Caco-2 (cell line): ENCODE results near the gene GPR161. TPM values are rescaled to one million over a fixed set of nuclear protein-coding genes. Genes with fewer than 3 reads are reported as not detected.

Experiments
- BruUV-seq: library from RNA; stranded (reverse); fragments of 400-500 nt; replicated peaks from 2 replicates; lab custom pipeline; 2021; lab: Mats Ljungman, UMichigan
- CTCF ChIA-PET: fragments of 300-600 bp; sonication (Branson Sonifier 250); formaldehyde crosslinking; loops from one replicate; lab custom pipeline; 2022; ENCODE audit warnings: antibody characterized with exemption; lab: Charles Lee
- POLR2A ChIA-PET: fragments of 300-600 bp; sonication (Branson Sonifier 250); formaldehyde crosslinking; loops from one replicate; lab custom pipeline; 2022; ENCODE audit warnings: antibody characterized with exemption; lab: Charles Lee
- DNase-seq, 2 experiments: peaks; one replicate each; pipeline versions ENCODE4 v3.0.0 to v3.0.0-alpha.2; 2020 to 2022
- H3K27me3 ChIP-seq: replicated peaks from 2 replicates; pipeline ENCODE4 v1.6.0; 2011; ENCODE audit warnings: low read length; ENCODE audit not compliant: control insufficient read depth, insufficient read depth
- H3K36me3 ChIP-seq: 2 replicates; pipeline ENCODE4 v1.5.1; 2011; ENCODE audit warnings: low read length; ENCODE audit not compliant: control insufficient read depth, insufficient read depth
- H3K4me1 ChIP-seq: fragments of 250-450 bp; sonication (Bioruptor Pico); 2 replicates; pipeline ENCODE4 v1.5.1; 2020; ENCODE audit warnings: mild to moderate bottlenecking
- H3K4me3 ChIP-seq: 2 replicates; pipeline ENCODE4 v1.5.1; 2011; ENCODE audit warnings: low read depth, mild to moderate bottlenecking, control low read depth, low read length
- H3K9me3 ChIP-seq: fragments of 250-450 bp; sonication (Bioruptor Pico); 2 replicates; pipeline ENCODE4 v1.5.1; 2020; ENCODE audit warnings: mild to moderate bottlenecking, moderate library complexity
- H3K27ac Mint-ChIP-seq: one replicate; pipeline ENCODE4 v1.8.0; 2022; ENCODE audit warnings: mixed read lengths; ENCODE audit not compliant: unreplicated experiment
- H3K27me3 Mint-ChIP-seq: one replicate; pipeline ENCODE4 v1.8.0; 2022; ENCODE audit warnings: mixed read lengths; ENCODE audit not compliant: insufficient read depth, unreplicated experiment
- H3K36me3 Mint-ChIP-seq: one replicate; pipeline ENCODE4 v1.8.0; 2022; ENCODE audit warnings: mild to moderate bottlenecking, mixed read lengths; ENCODE audit not compliant: insufficient read depth, unreplicated experiment
- H3K4me1 Mint-ChIP-seq: one replicate; pipeline ENCODE4 v1.8.0; 2022; ENCODE audit warnings: low read depth, mixed read lengths; ENCODE audit not compliant: unreplicated experiment
- H3K4me3 Mint-ChIP-seq: one replicate; pipeline ENCODE4 v1.8.0; 2022; ENCODE audit warnings: mild to moderate bottlenecking, moderate library complexity, mixed read lengths; ENCODE audit not compliant: unreplicated experiment
- H3K9me3 Mint-ChIP-seq: one replicate; pipeline ENCODE4 v1.8.0; 2022; ENCODE audit warnings: mixed read lengths; ENCODE audit not compliant: unreplicated experiment
- CTCF ChIP-seq, 2 experiments: fragments of 200-600 bp in 1 of 2; IDR thresholded peaks; 1 replicate in 1 of 2; 2 replicates in 1 of 2; pipeline versions ENCODE4 v1.5.1 to v1.8.0; 2011 to 2022; ENCODE audit warnings: antibody characterized with exemption in 1 of 2, control low read depth in 1 of 2, inconsistent platforms in 1 of 2, low read depth in 1 of 2, low read length in 1 of 2, mild to moderate bottlenecking in 1 of 2, moderate library complexity in 1 of 2; ENCODE audit not compliant: insufficient read depth in 1 of 2, severe bottlenecking in 1 of 2, unreplicated experiment in 1 of 2
- intact Hi-C: fragments of 100-400 bp; cut with micrococcal nuclease; formaldehyde crosslinking; loops from one replicate; pipeline ENCODE4 v1.10.0; 2022; ENCODE audit not compliant: unreplicated experiment
- total RNA-seq: library from RNA; stranded (reverse); gene quantifications from 2 replicates; pipeline ENCODE4 v1.2.3, GENCODE V29; 2022

GPR161 gene
- total RNA-seq, 1 experiment from 2014 or later: 38.2 TPM

GRCh38 chr1:168179438-168180147 is 42.9 kb upstream of the GPR161 start:
- peak overlapping the region; percentile 91 for H3K4me3 ChIP-seq
- no peak overlapping the region for H3K27ac Mint-ChIP-seq
- CTCF ChIA-PET: interaction anchor here (0.6 to 1.1 kb wide), 3 partner anchors 24 to 142 kb away, joined by 3 to 5 read pairs (median 4); partner anchors contain the start of gene SFT2D2
- H3K4me1 ChIP-seq: peaks cover 5% of the 10 kb centered on the region; the same call in 1 of the 2 replicates
- H3K27me3 Mint-ChIP-seq: no peaks in the 10 kb centered on the region
- no peaks in the 10 kb centered on the region for H3K27me3 ChIP-seq
- H3K4me3 Mint-ChIP-seq: no peak overlapping the region
- H3K36me3 ChIP-seq: no peaks in the 10 kb centered on the region
- H3K4me1 Mint-ChIP-seq: peaks cover 6% of the 10 kb centered on the region
- no peak for TF ChIP-seq CTCF (IDR thresholded peaks at IDR 0.05; ENCODE audit: insufficient read depth in 1 of 2, low read depth in 1 of 2, low read length in 1 of 2, severe bottlenecking in 1 of 2, unreplicated experiment in 1 of 2)
- intact Hi-C loops: loop anchor here (2.0 kb wide), 2 partner anchors 45 to 55 kb away; no protein-coding TSS in a partner anchor
- H3K9me3 Mint-ChIP-seq: no peaks in the 10 kb centered on the region
- no peaks in the 10 kb centered on the region for H3K9me3 ChIP-seq
- peak in 1 of 2 experiments; percentile 4 for DNase-seq
- no peaks in the 10 kb centered on the region for H3K36me3 Mint-ChIP-seq
- POLR2A ChIA-PET: no interaction called here
- BruUV-seq: no TSS peak

- DNase-seq: peak; percentile 97 to 98
- Mint-ChIP-seq H3K36me3 (no peaks in the 10 kb centered on the region), H3K4me1 (peaks cover 3% of the 10 kb centered on the region), H3K9me3 (peaks cover 3% of the 10 kb centered on the region), H3K27me3 (no peaks in the 10 kb centered on the region), H3K4me3 (no peak within 1 kb of the TSS), H3K27ac (no peak within 1 kb of the TSS)
- H3K4me1 ChIP-seq: peaks cover 5% of the 10 kb centered on the region; the same call in 1 of the 2 replicates
- intact Hi-C loops: loop anchor here (1.0 to 2.0 kb wide), 6 partner anchors 33 to 143 kb away; partner anchors contain the start of gene GPR161
- peak within 1 kb of the TSS; percentile 91 for H3K4me3 ChIP-seq
- CTCF ChIA-PET: interaction anchor here (0.6 to 1.1 kb wide), 2 partner anchors 23 to 143 kb away, joined by 3 to 5 read pairs; no protein-coding TSS in a partner anchor
- peak; percentile 81 to 85 for TF ChIP-seq CTCF (IDR thresholded peaks at IDR 0.05; ENCODE audit: insufficient read depth in 1 of 2, low read depth in 1 of 2, low read length in 1 of 2, severe bottlenecking in 1 of 2, unreplicated experiment in 1 of 2)
- H3K27me3 ChIP-seq: no peaks in the 10 kb centered on the region
- TSS peak; percentile 56 for BruUV-seq
- H3K9me3 ChIP-seq: no peaks in the 10 kb centered on the region
- POLR2A ChIA-PET: no interaction called here
- H3K36me3 ChIP-seq: no peaks in the 10 kb centered on the region
Measured at GRCh38 chr1:168178638-168179437, 42.1 kb upstream of the GPR161 start, which contains the start of gene TIPRL. TSS of gene TIPRL (plus strand) at chr1:168178962. CDS start at chr1:168179078, 116 bp downstream.

GRCh38 chr1:168178227-168178637 is 41.5 kb upstream of the GPR161 start:
- Mint-ChIP-seq H3K4me1 (no peaks in the 10 kb centered on the region), H3K4me3 (no peak overlapping the region), H3K27me3 (no peaks in the 10 kb centered on the region), H3K27ac (no peak overlapping the region), H3K36me3 (no peaks in the 10 kb centered on the region), H3K9me3 (peaks cover 9% of the 10 kb centered on the region)
- ChIA-PET CTCF (interaction anchor here (1.1 kb wide), 1 partner anchor 144 kb away, joined by 5 read pairs; no protein-coding TSS in a partner anchor), POLR2A (no interaction called here)
- peaks cover 5% of the 10 kb centered on the region; the same call in 1 of the 2 replicates for H3K4me1 ChIP-seq
- intact Hi-C loops: loop anchor here (1.0 to 2.0 kb wide), 6 partner anchors 32 to 144 kb away; partner anchors contain the start of gene GPR161
- H3K4me3 ChIP-seq: peak overlapping the region; percentile 91
- H3K36me3 ChIP-seq: no peaks in the 10 kb centered on the region
- TF ChIP-seq CTCF (IDR thresholded peaks at IDR 0.05; ENCODE audit: insufficient read depth in 1 of 2, low read depth in 1 of 2, low read length in 1 of 2, severe bottlenecking in 1 of 2, unreplicated experiment in 1 of 2): no peak
- BruUV-seq: TSS peak; percentile 98
- H3K9me3 ChIP-seq: no peaks in the 10 kb centered on the region
- DNase-seq: no peak
- H3K27me3 ChIP-seq: no peaks in the 10 kb centered on the region
